ENCODE measurements around the gene ASTL. TPM values are rescaled to one million over a fixed set of nuclear protein-coding genes. Genes with fewer than 3 reads are reported as not detected.

The ASTL gene
- total RNA-seq, 1 donor from 2014 or later: not detected

DNA sequence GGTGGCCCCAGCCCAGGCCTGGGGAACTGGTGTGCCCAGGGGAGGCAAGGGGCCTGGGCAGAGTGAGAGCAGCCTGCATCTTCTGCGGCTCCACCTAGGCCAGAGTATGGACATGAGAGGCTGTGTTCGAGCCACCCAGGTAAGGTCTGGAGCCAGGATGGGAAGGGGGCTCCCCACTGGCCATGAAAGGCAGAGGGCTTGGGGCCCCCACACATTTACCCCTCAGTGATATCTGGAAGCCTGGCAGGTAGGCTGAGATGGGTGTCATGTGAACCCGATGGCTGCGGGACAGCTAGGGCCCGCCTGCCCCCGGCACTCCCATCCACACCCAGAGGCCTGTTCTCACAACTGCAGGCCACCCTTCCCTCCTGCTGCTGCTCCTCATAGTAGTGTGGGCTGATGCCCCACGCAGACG, 35.1 kb downstream of the ASTL start:
- Mint-ChIP-seq H3K36me3 (ENCODE audit: low read depth, unreplicated experiment) (peaks cover 5% of the 10 kb centered on the region), H3K27me3 (ENCODE audit: unreplicated experiment) (peaks cover 15% of the 10 kb centered on the region), H3K27ac (ENCODE audit: unreplicated experiment) (no peak overlapping the region), H3K4me3 (ENCODE audit: unreplicated experiment) (no peak overlapping the region), H3K9me3 (ENCODE audit: unreplicated experiment) (no peaks in the 10 kb centered on the region), H3K4me1 (ENCODE audit: unreplicated experiment) (peaks cover 3% of the 10 kb centered on the region)
- TF ChIP-seq, protein P1, sequence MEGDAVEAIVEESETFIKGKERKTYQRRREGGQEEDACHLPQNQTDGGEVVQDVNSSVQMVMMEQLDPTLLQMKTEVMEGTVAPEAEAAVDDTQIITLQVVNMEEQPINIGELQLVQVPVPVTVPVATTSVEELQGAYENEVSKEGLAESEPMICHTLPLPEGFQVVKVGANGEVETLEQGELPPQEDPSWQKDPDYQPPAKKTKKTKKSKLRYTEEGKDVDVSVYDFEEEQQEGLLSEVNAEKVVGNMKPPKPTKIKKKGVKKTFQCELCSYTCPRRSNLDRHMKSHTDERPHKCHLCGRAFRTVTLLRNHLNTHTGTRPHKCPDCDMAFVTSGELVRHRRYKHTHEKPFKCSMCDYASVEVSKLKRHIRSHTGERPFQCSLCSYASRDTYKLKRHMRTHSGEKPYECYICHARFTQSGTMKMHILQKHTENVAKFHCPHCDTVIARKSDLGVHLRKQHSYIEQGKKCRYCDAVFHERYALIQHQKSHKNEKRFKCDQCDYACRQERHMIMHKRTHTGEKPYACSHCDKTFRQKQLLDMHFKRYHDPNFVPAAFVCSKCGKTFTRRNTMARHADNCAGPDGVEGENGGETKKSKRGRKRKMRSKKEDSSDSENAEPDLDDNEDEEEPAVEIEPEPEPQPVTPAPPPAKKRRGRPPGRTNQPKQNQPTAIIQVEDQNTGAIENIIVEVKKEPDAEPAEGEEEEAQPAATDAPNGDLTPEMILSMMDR (IDR thresholded peaks at IDR 0.05; ENCODE audit: unreplicated experiment): no peak
- DNase-seq (ENCODE audit: low spot score): no peak

DNA sequence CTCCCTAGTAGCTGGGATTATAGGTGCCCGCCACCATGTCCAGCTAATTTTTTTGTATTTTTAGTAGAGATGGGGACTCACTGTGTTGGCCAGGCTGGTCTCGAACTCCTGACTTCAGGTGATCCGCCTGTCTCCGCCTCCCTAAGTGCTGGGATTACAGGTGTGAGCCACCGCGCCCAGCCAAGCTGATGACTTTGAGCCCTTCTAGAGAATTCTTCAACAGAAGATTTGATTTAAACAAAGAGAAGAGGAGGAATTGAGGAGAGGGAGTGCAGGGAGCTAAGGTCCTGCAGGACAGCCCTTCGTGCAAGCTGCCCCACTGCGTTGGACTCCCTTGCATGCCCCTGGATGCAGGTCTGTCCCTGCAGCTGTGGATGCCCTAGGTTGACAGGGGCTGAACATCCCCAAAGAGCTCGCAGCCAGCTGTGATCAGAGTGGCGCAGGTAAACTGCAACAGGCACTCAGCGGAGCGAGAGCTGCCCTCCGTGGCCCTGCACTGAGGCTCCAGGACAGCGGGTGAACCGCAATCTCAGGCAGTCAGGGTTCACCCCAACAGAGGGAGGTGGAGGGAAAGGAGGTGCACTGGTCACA, 35.6 kb downstream of the ASTL start:
- TF ChIP-seq, protein P1 (IDR thresholded peaks at IDR 0.05; ENCODE audit: unreplicated experiment): no peak
- Mint-ChIP-seq H3K27me3 (ENCODE audit: unreplicated experiment) (peaks cover 15% of the 10 kb centered on the region), H3K36me3 (ENCODE audit: low read depth, unreplicated experiment) (peaks cover 5% of the 10 kb centered on the region), H3K9me3 (ENCODE audit: unreplicated experiment) (no peaks in the 10 kb centered on the region), H3K4me3 (ENCODE audit: unreplicated experiment) (no peak overlapping the region), H3K27ac (ENCODE audit: unreplicated experiment) (no peak overlapping the region), H3K4me1 (ENCODE audit: unreplicated experiment) (no peaks in the 10 kb centered on the region)
- DNase-seq (ENCODE audit: low spot score): no peak

DNA sequence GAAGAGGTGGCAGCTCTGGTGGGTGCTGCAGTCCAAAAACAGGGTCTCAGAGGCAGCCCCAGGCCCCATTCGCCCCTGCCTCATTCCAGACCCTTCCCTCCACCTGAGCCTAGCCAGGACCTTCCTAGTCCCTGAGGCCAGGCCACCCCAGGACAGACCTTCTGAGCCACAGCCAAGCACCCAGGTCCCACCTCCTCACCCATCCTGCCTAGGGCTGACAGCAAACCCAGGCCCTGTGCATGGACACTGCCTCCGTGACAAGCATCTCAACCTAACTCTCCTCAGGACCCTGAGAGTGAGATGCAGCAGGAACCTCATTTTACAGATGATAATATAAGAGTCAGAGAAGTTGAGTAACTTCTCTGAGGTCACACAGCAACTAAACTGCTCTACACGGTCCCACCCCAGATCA, 37.4 kb downstream of the ASTL start:
- peak; percentile 1 for DNase-seq (ENCODE audit: low spot score)
- no peak overlapping the region for H3K27ac Mint-ChIP-seq (ENCODE audit: unreplicated experiment)
- H3K9me3 Mint-ChIP-seq (ENCODE audit: unreplicated experiment): no peaks in the 10 kb centered on the region
- TF ChIP-seq, protein P1 (IDR thresholded peaks at IDR 0.05; ENCODE audit: unreplicated experiment): no peak
- H3K4me3 Mint-ChIP-seq (ENCODE audit: unreplicated experiment): no peak overlapping the region
- H3K27me3 Mint-ChIP-seq (ENCODE audit: unreplicated experiment): peaks cover 13% of the 10 kb centered on the region
- H3K36me3 Mint-ChIP-seq (ENCODE audit: low read depth, unreplicated experiment): peaks cover 5% of the 10 kb centered on the region
- H3K4me1 Mint-ChIP-seq (ENCODE audit: unreplicated experiment): no peaks in the 10 kb centered on the region

DNA sequence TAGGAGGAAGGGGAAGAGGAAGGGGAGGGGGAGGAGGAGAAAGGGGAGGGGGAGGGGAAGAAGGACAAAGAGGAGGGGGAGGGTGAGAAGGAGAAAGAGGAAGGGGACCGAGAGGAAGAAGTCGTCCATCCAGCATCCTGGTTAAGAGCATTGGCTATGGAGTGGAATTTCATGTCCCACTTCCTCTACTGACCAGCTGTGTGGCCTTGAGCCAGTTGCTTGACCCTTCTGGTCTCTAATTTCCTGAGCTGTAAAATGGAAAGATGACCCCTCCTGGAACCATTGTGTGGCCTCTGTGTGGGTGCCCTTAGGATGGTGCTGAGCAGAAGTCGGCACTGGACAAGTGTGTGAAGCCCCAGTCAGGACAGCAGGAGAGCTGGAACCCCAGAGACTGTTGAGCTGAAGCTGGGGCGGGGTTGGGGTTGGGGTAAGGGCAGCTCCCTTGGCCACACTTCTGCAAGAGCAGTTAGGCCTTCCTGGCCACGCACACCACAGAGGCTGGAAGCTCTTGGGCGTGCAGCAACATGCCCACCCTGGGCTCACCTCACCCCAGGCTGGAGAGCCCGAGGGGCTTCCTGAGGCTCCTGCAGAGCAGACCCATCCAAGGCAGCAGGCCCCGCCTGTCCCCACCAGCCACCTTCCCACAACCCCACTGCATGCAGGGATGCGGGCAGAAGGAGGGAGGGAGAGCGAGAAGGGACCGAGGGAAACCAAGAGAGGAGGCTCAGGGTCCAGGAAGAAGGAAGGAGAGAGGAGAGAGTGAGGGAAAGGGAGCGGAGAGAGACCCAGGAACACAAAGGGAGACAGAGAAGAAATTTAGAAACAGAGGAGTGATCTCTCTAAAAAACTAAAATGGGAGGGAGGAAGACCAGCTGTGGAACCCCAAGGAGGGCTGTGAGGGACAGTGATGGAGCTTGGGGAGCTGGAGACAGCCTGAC, 38.2 kb downstream of the ASTL start:
- peaks cover 13% of the 10 kb centered on the region for H3K27me3 Mint-ChIP-seq (ENCODE audit: unreplicated experiment)

More for the DNA sequence above, 38.2 kb downstream of the ASTL start:
- no peaks in the 10 kb centered on the region for H3K4me1 Mint-ChIP-seq (ENCODE audit: unreplicated experiment)
- H3K27ac Mint-ChIP-seq (ENCODE audit: unreplicated experiment): no peak overlapping the region
- no peaks in the 10 kb centered on the region for H3K9me3 Mint-ChIP-seq (ENCODE audit: unreplicated experiment)
- DNase-seq (ENCODE audit: low spot score): peak; percentile 2
- TF ChIP-seq, protein P1 (IDR thresholded peaks at IDR 0.05; ENCODE audit: unreplicated experiment): no peak
- H3K36me3 Mint-ChIP-seq (ENCODE audit: low read depth, unreplicated experiment): peaks cover 4% of the 10 kb centered on the region
- H3K4me3 Mint-ChIP-seq (ENCODE audit: unreplicated experiment): no peak overlapping the region
